Measurements from ENCODE around the gene GHITM. TPM values are rescaled to one million over a fixed set of nuclear protein-coding genes. Genes with fewer than 3 reads are reported as not detected.
"Not testable (repeated sequence)": the region's sequence is repeated elsewhere in the genome, so short reads cannot be mapped to it uniquely, and the experiment has no call there.

GHITM gene
- polyA plus RNA-seq, 1 of the 3 experiments (the other 2 are of a cell fraction): 113 TPM

DNA sequence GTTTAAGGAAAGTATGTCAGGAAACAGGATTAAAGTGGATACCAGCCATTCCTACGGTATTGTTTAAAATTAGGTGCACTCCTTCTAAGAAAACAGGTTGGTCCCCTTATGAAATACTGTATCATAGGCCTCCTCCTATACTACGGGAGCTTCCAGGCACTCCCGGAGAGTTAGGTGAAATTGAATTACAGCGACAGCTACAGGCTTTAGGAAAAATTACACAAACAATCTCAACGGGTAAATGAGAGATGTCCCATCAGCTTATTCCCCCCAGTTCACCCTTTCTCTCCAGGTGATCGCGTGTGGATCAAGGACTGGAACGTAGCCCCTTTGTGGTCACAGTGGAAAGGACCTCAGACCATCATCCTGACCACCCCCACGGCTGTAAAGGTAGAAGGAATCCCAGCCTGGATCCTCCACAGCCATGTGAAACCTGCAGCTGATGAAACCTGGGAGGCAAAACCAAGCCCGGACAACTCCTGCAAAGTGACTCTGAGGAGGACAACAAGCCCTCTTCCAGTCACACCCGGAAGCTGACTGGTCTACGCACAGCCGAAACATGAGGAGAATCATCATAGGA, 25.1 kb upstream of the GHITM start:
- Histone ChIP-seq H3K27me3 (ENCODE audit: insufficient read depth) (no peaks in the 10 kb centered on the region), H3K4me1 (ENCODE audit: control insufficient read depth in 1 of 2, insufficient read depth in 2 of 2, low read depth in 1 of 2, low read length in 1 of 2) (no peaks in the 10 kb centered on the region), H3K9me2 (no peaks in the 10 kb centered on the region), H4K20me1 (ENCODE audit: insufficient read depth) (no peaks in the 10 kb centered on the region), H3K36me3 (replicated peaks in 1 of 2; ENCODE audit: control insufficient read depth in 1 of 2, insufficient read depth in 2 of 2, low read length in 1 of 2) (no peaks in the 10 kb centered on the region), H3K79me2 (ENCODE audit: insufficient read depth) (no peaks in the 10 kb centered on the region), H2AFZ (ENCODE audit: low read depth) (no peak overlapping the region), H3K9me3 (no peaks in the 10 kb centered on the region), H3F3A (replicated peaks; ENCODE audit: insufficient read depth) (no peaks in the 10 kb centered on the region), H3K4me2 (no peak overlapping the region), H3K9ac (no peak overlapping the region), H3K27ac (ENCODE audit: low read depth in 2 of 2, low read length in 1 of 2) (no peak overlapping the region), H3K4me3 (ENCODE audit: low read depth in 2 of 2, low read length in 1 of 2) (no peak overlapping the region)
- no peak for DNase-seq
- 30% methylated on average over 12 of the region's 13 CpGs for WGBS (ENCODE audit: low lambda C conversion rate)
- TF ChIP-seq RAD21 (IDR thresholded peaks at IDR 0.05; ENCODE audit: low read length) (peak; percentile 27), MXI1 (IDR thresholded peaks at IDR 0.05; ENCODE audit: low read depth, low read length) (no peak), RXRA (IDR thresholded peaks at IDR 0.05; ENCODE audit: borderline replicate concordance, low read depth) (no peak), RFX5 (IDR thresholded peaks at IDR 0.05; ENCODE audit: low read length) (no peak), TAF1 (IDR thresholded peaks at IDR 0.05; ENCODE audit: borderline replicate concordance, low read depth, low read length) (no peak), EZH2phosphoT487 (IDR thresholded peaks at IDR 0.05; ENCODE audit: borderline replicate concordance, low read depth) (no peak)
- TF ChIP-seq, protein P1, sequence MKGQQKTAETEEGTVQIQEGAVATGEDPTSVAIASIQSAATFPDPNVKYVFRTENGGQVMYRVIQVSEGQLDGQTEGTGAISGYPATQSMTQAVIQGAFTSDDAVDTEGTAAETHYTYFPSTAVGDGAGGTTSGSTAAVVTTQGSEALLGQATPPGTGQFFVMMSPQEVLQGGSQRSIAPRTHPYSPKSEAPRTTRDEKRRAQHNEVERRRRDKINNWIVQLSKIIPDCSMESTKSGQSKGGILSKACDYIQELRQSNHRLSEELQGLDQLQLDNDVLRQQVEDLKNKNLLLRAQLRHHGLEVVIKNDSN (IDR thresholded peaks at IDR 0.05; ENCODE audit: borderline replicate concordance, low read depth): no peak
- TF ChIP-seq, protein P2, sequence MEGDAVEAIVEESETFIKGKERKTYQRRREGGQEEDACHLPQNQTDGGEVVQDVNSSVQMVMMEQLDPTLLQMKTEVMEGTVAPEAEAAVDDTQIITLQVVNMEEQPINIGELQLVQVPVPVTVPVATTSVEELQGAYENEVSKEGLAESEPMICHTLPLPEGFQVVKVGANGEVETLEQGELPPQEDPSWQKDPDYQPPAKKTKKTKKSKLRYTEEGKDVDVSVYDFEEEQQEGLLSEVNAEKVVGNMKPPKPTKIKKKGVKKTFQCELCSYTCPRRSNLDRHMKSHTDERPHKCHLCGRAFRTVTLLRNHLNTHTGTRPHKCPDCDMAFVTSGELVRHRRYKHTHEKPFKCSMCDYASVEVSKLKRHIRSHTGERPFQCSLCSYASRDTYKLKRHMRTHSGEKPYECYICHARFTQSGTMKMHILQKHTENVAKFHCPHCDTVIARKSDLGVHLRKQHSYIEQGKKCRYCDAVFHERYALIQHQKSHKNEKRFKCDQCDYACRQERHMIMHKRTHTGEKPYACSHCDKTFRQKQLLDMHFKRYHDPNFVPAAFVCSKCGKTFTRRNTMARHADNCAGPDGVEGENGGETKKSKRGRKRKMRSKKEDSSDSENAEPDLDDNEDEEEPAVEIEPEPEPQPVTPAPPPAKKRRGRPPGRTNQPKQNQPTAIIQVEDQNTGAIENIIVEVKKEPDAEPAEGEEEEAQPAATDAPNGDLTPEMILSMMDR (IDR thresholded peaks at IDR 0.05): peak; percentile 30
- TF ChIP-seq, protein P3, sequence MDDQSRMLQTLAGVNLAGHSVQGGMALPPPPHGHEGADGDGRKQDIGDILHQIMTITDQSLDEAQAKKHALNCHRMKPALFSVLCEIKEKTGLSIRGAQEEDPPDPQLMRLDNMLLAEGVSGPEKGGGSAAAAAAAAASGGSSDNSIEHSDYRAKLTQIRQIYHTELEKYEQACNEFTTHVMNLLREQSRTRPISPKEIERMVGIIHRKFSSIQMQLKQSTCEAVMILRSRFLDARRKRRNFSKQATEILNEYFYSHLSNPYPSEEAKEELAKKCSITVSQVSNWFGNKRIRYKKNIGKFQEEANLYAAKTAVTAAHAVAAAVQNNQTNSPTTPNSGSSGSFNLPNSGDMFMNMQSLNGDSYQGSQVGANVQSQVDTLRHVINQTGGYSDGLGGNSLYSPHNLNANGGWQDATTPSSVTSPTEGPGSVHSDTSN (IDR thresholded peaks at IDR 0.05): no peak
- POLR2A ChIA-PET: no interaction called here
- CTCF ChIA-PET: interaction anchor here (1.6 kb wide), 1 partner anchor 12 kb away, joined by 6 read pairs; no protein-coding TSS in a partner anchor

DNA sequence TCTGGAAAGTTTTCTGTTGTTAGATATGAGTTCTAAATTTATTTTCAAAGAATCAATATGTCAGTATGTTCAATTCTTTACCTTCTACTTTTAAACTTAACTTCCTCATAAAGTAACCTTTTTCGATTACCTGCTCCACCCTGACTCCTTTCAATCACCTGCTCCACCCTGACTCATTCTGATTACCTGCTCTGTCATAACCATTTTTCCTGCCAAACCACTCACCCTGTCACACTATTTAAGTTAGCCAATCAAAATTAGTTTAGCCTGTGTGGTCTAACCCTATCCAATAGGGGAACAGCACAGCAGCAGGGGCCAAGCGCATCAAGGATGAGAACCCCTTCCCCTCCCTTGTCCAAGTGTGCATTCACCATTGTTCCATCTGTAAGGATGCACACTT, 22.1 kb upstream of the GHITM start:
- H3K27me3 ChIP-seq (ENCODE audit: insufficient read depth); H3K79me2 ChIP-seq (ENCODE audit: insufficient read depth); H3K27ac ChIP-seq (ENCODE audit: low read depth in 2 of 2, low read length in 1 of 2); H3K9me3 ChIP-seq; DNase-seq; H3K4me2 ChIP-seq; POLR2A ChIA-PET; H3K9me2 ChIP-seq; H2AFZ ChIP-seq (ENCODE audit: low read depth); H3K4me3 ChIP-seq (ENCODE audit: low read depth in 2 of 2, low read length in 1 of 2); H3F3A ChIP-seq (replicated peaks; ENCODE audit: insufficient read depth); CTCF ChIA-PET; H3K4me1 ChIP-seq (ENCODE audit: control insufficient read depth in 1 of 2, insufficient read depth in 2 of 2, low read depth in 1 of 2, low read length in 1 of 2); H3K36me3 ChIP-seq (replicated peaks in 1 of 2; ENCODE audit: control insufficient read depth in 1 of 2, insufficient read depth in 2 of 2, low read length in 1 of 2); H3K9ac ChIP-seq; H4K20me1 ChIP-seq (ENCODE audit: insufficient read depth): not testable (repeated sequence)
- WGBS (ENCODE audit: low lambda C conversion rate): 71% methylated on average over 2 of the region's 2 CpGs
